ENCODE results near the gene KRTAP3-1. TPM values are rescaled to one million over a fixed set of nuclear protein-coding genes. Genes with fewer than 3 reads are reported as not detected.

KRTAP3-1 gene
- total and polyA plus RNA-seq, 2 experiments from 2014 or later: not detected

GRCh38 chr17:41012326-41013120, 3.6 kb upstream of the KRTAP3-1 start:
- Histone ChIP-seq H4K20me1 (replicated peaks; ENCODE audit: insufficient read depth) (no peaks in the 10 kb centered on the region), H3K4me1 (ENCODE audit: insufficient read depth) (peaks cover 14% of the 10 kb centered on the region), H3K4me2 (no peak overlapping the region), H3F3A (replicated peaks; ENCODE audit: low read depth) (no peaks in the 10 kb centered on the region), H3K4me3 (no peak overlapping the region), H2AFZ (peak overlapping the region; percentile 44; the same call in 1 of the 2 replicates), H3K79me2 (replicated peaks; ENCODE audit: insufficient read depth) (no peaks in the 10 kb centered on the region), H3K36me3 (ENCODE audit: insufficient read depth) (no peaks in the 10 kb centered on the region), H3K27me3 (ENCODE audit: insufficient read depth) (no peaks in the 10 kb centered on the region), H3K27ac (ENCODE audit: low read depth) (no peak overlapping the region), H3K9me2 (ENCODE audit: insufficient read depth) (no peaks in the 10 kb centered on the region; the same call in 1 of the 2 replicates)
- Mint-ChIP-seq H3K9me3 (no peaks in the 10 kb centered on the region), H3K4me1 (peaks cover 10% of the 10 kb centered on the region; the same call in 2 of the 3 replicates), H3K36me3 (ENCODE audit: low read depth) (no peaks in the 10 kb centered on the region), H3K27me3 (ENCODE audit: insufficient read depth, low read depth, poor library complexity) (peaks cover 1% of the 10 kb centered on the region), H3K27ac (no peak overlapping the region), H3K4me3 (no peak overlapping the region)
- ATAC-seq (no peak), DNase-seq (ENCODE audit: low spot score) (no peak)
- TF ChIP-seq CREB1 (CRISPR knock-in tag; IDR thresholded peaks at IDR 0.05; ENCODE audit: low read depth): no peak
- TF ChIP-seq, protein P1, sequence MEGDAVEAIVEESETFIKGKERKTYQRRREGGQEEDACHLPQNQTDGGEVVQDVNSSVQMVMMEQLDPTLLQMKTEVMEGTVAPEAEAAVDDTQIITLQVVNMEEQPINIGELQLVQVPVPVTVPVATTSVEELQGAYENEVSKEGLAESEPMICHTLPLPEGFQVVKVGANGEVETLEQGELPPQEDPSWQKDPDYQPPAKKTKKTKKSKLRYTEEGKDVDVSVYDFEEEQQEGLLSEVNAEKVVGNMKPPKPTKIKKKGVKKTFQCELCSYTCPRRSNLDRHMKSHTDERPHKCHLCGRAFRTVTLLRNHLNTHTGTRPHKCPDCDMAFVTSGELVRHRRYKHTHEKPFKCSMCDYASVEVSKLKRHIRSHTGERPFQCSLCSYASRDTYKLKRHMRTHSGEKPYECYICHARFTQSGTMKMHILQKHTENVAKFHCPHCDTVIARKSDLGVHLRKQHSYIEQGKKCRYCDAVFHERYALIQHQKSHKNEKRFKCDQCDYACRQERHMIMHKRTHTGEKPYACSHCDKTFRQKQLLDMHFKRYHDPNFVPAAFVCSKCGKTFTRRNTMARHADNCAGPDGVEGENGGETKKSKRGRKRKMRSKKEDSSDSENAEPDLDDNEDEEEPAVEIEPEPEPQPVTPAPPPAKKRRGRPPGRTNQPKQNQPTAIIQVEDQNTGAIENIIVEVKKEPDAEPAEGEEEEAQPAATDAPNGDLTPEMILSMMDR (conservative IDR thresholded peaks at IDR 0.05; ENCODE audit: low read depth in 2 of 2): no peak
- TF ChIP-seq NANOG (IDR thresholded peaks at IDR 0.05; ENCODE audit: borderline replicate concordance): no peak
- no peak for TF ChIP-seq EZH2 (IDR thresholded peaks at IDR 0.05; ENCODE audit: low read depth, unreplicated experiment)
- TF ChIP-seq JUNB (IDR thresholded peaks at IDR 0.05; ENCODE audit: unreplicated experiment): no peak
- TF ChIP-seq ETS1 (IDR thresholded peaks at IDR 0.05): no peak
- TF ChIP-seq ZNF331 (CRISPR knock-in tag; IDR thresholded peaks at IDR 0.05; ENCODE audit: low read depth): no peak
- no peak for TF ChIP-seq ZNF462 (CRISPR knock-in tag; IDR thresholded peaks at IDR 0.05)
- TF ChIP-seq POLR2AphosphoS5 (IDR thresholded peaks at IDR 0.05; ENCODE audit: low read depth): no peak
- no peak for TF ChIP-seq EZH2phosphoT487 (IDR thresholded peaks at IDR 0.05; ENCODE audit: unreplicated experiment)
- no peak for TF ChIP-seq ZNF114 (CRISPR knock-in tag; IDR thresholded peaks at IDR 0.05)
- TF ChIP-seq STAT1 (IDR thresholded peaks at IDR 0.05; ENCODE audit: unreplicated experiment): no peak
- TF ChIP-seq, protein P2, sequence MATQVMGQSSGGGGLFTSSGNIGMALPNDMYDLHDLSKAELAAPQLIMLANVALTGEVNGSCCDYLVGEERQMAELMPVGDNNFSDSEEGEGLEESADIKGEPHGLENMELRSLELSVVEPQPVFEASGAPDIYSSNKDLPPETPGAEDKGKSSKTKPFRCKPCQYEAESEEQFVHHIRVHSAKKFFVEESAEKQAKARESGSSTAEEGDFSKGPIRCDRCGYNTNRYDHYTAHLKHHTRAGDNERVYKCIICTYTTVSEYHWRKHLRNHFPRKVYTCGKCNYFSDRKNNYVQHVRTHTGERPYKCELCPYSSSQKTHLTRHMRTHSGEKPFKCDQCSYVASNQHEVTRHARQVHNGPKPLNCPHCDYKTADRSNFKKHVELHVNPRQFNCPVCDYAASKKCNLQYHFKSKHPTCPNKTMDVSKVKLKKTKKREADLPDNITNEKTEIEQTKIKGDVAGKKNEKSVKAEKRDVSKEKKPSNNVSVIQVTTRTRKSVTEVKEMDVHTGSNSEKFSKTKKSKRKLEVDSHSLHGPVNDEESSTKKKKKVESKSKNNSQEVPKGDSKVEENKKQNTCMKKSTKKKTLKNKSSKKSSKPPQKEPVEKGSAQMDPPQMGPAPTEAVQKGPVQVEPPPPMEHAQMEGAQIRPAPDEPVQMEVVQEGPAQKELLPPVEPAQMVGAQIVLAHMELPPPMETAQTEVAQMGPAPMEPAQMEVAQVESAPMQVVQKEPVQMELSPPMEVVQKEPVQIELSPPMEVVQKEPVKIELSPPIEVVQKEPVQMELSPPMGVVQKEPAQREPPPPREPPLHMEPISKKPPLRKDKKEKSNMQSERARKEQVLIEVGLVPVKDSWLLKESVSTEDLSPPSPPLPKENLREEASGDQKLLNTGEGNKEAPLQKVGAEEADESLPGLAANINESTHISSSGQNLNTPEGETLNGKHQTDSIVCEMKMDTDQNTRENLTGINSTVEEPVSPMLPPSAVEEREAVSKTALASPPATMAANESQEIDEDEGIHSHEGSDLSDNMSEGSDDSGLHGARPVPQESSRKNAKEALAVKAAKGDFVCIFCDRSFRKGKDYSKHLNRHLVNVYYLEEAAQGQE (IDR thresholded peaks at IDR 0.05; ENCODE audit: unreplicated experiment): no peak
